ENCODE results near the gene MEOX2. TPM values are rescaled to one million over a fixed set of nuclear protein-coding genes. Genes with fewer than 3 reads are reported as not detected.

The MEOX2 gene
- total and polyA plus RNA-seq, 9 donors: 42.8 to 125 (median 60.0) TPM

- DNase-seq: no peak
- no CpG with 5 or more reads among the region's 1 CpG for WGBS (ENCODE audit: insufficient coverage)
- no peaks in the 10 kb centered on the region for H3K9me3 ChIP-seq (replicated peaks; ENCODE audit: control insufficient read depth, low read depth, low read length)
Measured at GRCh38 chr7:15703732-15704131, 17.2 kb upstream of the MEOX2 start.

GRCh38 chr7:15692501-15693020 lies 6.1 kb upstream of the MEOX2 start:
- peak; percentile 51 for DNase-seq
- no CpG with 5 or more reads among the region's 5 CpGs for WGBS (ENCODE audit: insufficient coverage)
- Histone ChIP-seq H3K27ac (ENCODE audit: low read length) (no peak overlapping the region), H3K36me3 (ENCODE audit: control insufficient read depth, insufficient read depth, low read length) (no peaks in the 10 kb centered on the region), H3K4me3 (ENCODE audit: low read length) (no peak overlapping the region), H3K9me3 (replicated peaks; ENCODE audit: control insufficient read depth, low read depth, low read length) (no peaks in the 10 kb centered on the region), H3K4me1 (ENCODE audit: control insufficient read depth, insufficient read depth, low read length) (peaks cover 3% of the 10 kb centered on the region), H3K27me3 (ENCODE audit: control insufficient read depth, insufficient read depth, low read length) (peaks cover 13% of the 10 kb centered on the region)

More at GRCh38 chr7:15703732-15704131, 17.2 kb upstream of the MEOX2 start:
- Histone ChIP-seq H3K36me3 (ENCODE audit: control insufficient read depth, insufficient read depth, low read length) (no peaks in the 10 kb centered on the region), H3K27me3 (ENCODE audit: control insufficient read depth, insufficient read depth, low read length) (no peaks in the 10 kb centered on the region), H3K4me1 (ENCODE audit: control insufficient read depth, insufficient read depth, low read length) (no peaks in the 10 kb centered on the region), H3K4me3 (ENCODE audit: low read length) (no peak overlapping the region), H3K27ac (ENCODE audit: low read length) (no peak overlapping the region)

GRCh38 chr7:15688911-15689310 lies 2.4 kb upstream of the MEOX2 start:
- peaks cover 39% of the 10 kb centered on the region for H3K27me3 ChIP-seq (ENCODE audit: control insufficient read depth, insufficient read depth, low read length)
- no peaks in the 10 kb centered on the region for H3K9me3 ChIP-seq (replicated peaks; ENCODE audit: control insufficient read depth, low read depth, low read length)
- DNase-seq: peak; percentile 64
- H3K27ac ChIP-seq (ENCODE audit: low read length): peak overlapping the region; percentile 93
- peaks cover 20% of the 10 kb centered on the region for H3K4me1 ChIP-seq (ENCODE audit: control insufficient read depth, insufficient read depth, low read length)
- no CpG with 5 or more reads among the region's 2 CpGs for WGBS (ENCODE audit: insufficient coverage)
- H3K4me3 ChIP-seq (ENCODE audit: low read length): peak overlapping the region; percentile 77
- no peaks in the 10 kb centered on the region for H3K36me3 ChIP-seq (ENCODE audit: control insufficient read depth, insufficient read depth, low read length)

GRCh38 chr7:15688279-15688626 lies 1.8 kb upstream of the MEOX2 start:
- DNase-seq: peak; percentile 84

GRCh38 chr7:15687546-15688278 lies 1.2 kb upstream of the MEOX2 start:
- no peaks in the 10 kb centered on the region for H3K9me3 ChIP-seq (replicated peaks; ENCODE audit: control insufficient read depth, low read depth, low read length)
- peak overlapping the region; percentile 77 for H3K4me3 ChIP-seq (ENCODE audit: low read length)
- peak; percentile 79 for DNase-seq
- H3K4me1 ChIP-seq (ENCODE audit: control insufficient read depth, insufficient read depth, low read length): peaks cover 20% of the 10 kb centered on the region
- H3K27me3 ChIP-seq (ENCODE audit: control insufficient read depth, insufficient read depth, low read length): peaks cover 39% of the 10 kb centered on the region
- no peaks in the 10 kb centered on the region for H3K36me3 ChIP-seq (ENCODE audit: control insufficient read depth, insufficient read depth, low read length)
- H3K27ac ChIP-seq (ENCODE audit: low read length): peak overlapping the region; percentile 93
- 3% methylated on average over 15 of the region's 21 CpGs for WGBS (ENCODE audit: insufficient coverage)

More at GRCh38 chr7:15688279-15688626, 1.8 kb upstream of the MEOX2 start:
- Histone ChIP-seq H3K36me3 (ENCODE audit: control insufficient read depth, insufficient read depth, low read length) (no peaks in the 10 kb centered on the region), H3K27ac (ENCODE audit: low read length) (peak overlapping the region; percentile 93), H3K4me3 (ENCODE audit: low read length) (peak overlapping the region; percentile 77), H3K27me3 (ENCODE audit: control insufficient read depth, insufficient read depth, low read length) (peaks cover 39% of the 10 kb centered on the region), H3K4me1 (ENCODE audit: control insufficient read depth, insufficient read depth, low read length) (peaks cover 20% of the 10 kb centered on the region), H3K9me3 (replicated peaks; ENCODE audit: control insufficient read depth, low read depth, low read length) (no peaks in the 10 kb centered on the region)
- 0% methylated on average over 2 of the region's 10 CpGs for WGBS (ENCODE audit: insufficient coverage)

GRCh38 chr7:15686957-15687545 lies 568 bp upstream of the MEOX2 start:
- DNase-seq: peak; percentile 59
- Histone ChIP-seq H3K9me3 (replicated peaks; ENCODE audit: control insufficient read depth, low read depth, low read length) (no peaks in the 10 kb centered on the region), H3K4me3 (ENCODE audit: low read length) (peak overlapping the region; percentile 77), H3K27me3 (ENCODE audit: control insufficient read depth, insufficient read depth, low read length) (peaks cover 39% of the 10 kb centered on the region), H3K4me1 (ENCODE audit: control insufficient read depth, insufficient read depth, low read length) (peaks cover 20% of the 10 kb centered on the region), H3K36me3 (ENCODE audit: control insufficient read depth, insufficient read depth, low read length) (no peaks in the 10 kb centered on the region), H3K27ac (ENCODE audit: low read length) (peak overlapping the region; percentile 93)
- WGBS (ENCODE audit: insufficient coverage): 1% methylated on average over 17 of the region's 30 CpGs

- peak overlapping the region; percentile 77 for H3K4me3 ChIP-seq (ENCODE audit: low read length)
- H3K9me3 ChIP-seq (replicated peaks; ENCODE audit: control insufficient read depth, low read depth, low read length): no peaks in the 10 kb centered on the region
- H3K4me1 ChIP-seq (ENCODE audit: control insufficient read depth, insufficient read depth, low read length): peaks cover 20% of the 10 kb centered on the region
- H3K27me3 ChIP-seq (ENCODE audit: control insufficient read depth, insufficient read depth, low read length): peaks cover 39% of the 10 kb centered on the region
- H3K36me3 ChIP-seq (ENCODE audit: control insufficient read depth, insufficient read depth, low read length): no peaks in the 10 kb centered on the region
- peak; percentile 77 for DNase-seq
- H3K27ac ChIP-seq (ENCODE audit: low read length): peak overlapping the region; percentile 95
- WGBS (ENCODE audit: insufficient coverage): 0% methylated on average over 45 of the region's 54 CpGs
Measured at GRCh38 chr7:15685358-15686294, 857 bp downstream of the MEOX2 start.

GRCh38 chr7:15684871-15685270 lies 1.6 kb downstream of the MEOX2 start:
- DNase-seq: peak; percentile 87
- H3K27ac ChIP-seq (ENCODE audit: low read length): peak overlapping the region; percentile 95
- no peaks in the 10 kb centered on the region for H3K36me3 ChIP-seq (ENCODE audit: control insufficient read depth, insufficient read depth, low read length)
- peaks cover 20% of the 10 kb centered on the region for H3K4me1 ChIP-seq (ENCODE audit: control insufficient read depth, insufficient read depth, low read length)
- peaks cover 39% of the 10 kb centered on the region for H3K27me3 ChIP-seq (ENCODE audit: control insufficient read depth, insufficient read depth, low read length)
- H3K4me3 ChIP-seq (ENCODE audit: low read length): peak overlapping the region; percentile 77
- WGBS (ENCODE audit: insufficient coverage): 0% methylated on average over 3 of the region's 9 CpGs
- no peaks in the 10 kb centered on the region for H3K9me3 ChIP-seq (replicated peaks; ENCODE audit: control insufficient read depth, low read depth, low read length)

- H3K27ac ChIP-seq (ENCODE audit: low read length): peak overlapping the region; percentile 95
Measured at GRCh38 chr7:15684111-15684800, 2.2 kb downstream of the MEOX2 start.

More at GRCh38 chr7:15684111-15684800, 2.2 kb downstream of the MEOX2 start:
- Histone ChIP-seq H3K4me3 (ENCODE audit: low read length) (peak overlapping the region; percentile 77), H3K9me3 (replicated peaks; ENCODE audit: control insufficient read depth, low read depth, low read length) (no peaks in the 10 kb centered on the region), H3K4me1 (ENCODE audit: control insufficient read depth, insufficient read depth, low read length) (peaks cover 20% of the 10 kb centered on the region), H3K36me3 (ENCODE audit: control insufficient read depth, insufficient read depth, low read length) (no peaks in the 10 kb centered on the region), H3K27me3 (ENCODE audit: control insufficient read depth, insufficient read depth, low read length) (peaks cover 39% of the 10 kb centered on the region)
- DNase-seq: peak; percentile 89
- 0% methylated on average over 1 of the region's 8 CpGs for WGBS (ENCODE audit: insufficient coverage)

All from muscle of leg (tissue), 11 donors.